Vagina (tissue), 2 donors: ENCODE results near the gene FLRT1. TPM values are rescaled to one million over a fixed set of nuclear protein-coding genes. Genes with fewer than 3 reads are reported as not detected.

Experiments
- DNase-seq, 2 donors: peaks; one replicate each; pipeline ENCODE4 v3.0.0-alpha.2; 2017; ENCODE audit errors: extremely low spot score in 2 of 2
- H3K27ac ChIP-seq: fragments of 200-600 bp; sonication (generic); one replicate; pipeline ENCODE4 v1.5.1; 2019
- H3K27me3 ChIP-seq: fragments of 200-600 bp; sonication (generic); one replicate; pipeline ENCODE4 v1.5.1; 2019
- H3K36me3 ChIP-seq, 2 donors: fragments of 200-600 bp; sonication (generic); one replicate each; pipeline ENCODE4 v1.5.1; 2017 to 2019
- H3K4me1 ChIP-seq: fragments of 200-600 bp; sonication (generic); one replicate; pipeline ENCODE4 v1.5.1; 2019
- H3K4me3 ChIP-seq, 2 donors: fragments of 200-600 bp; sonication (generic); 1 replicate in 1 of 2; 2 replicates in 1 of 2; pipeline ENCODE4 v1.5.1; 2016 to 2019
- H3K9me3 ChIP-seq: fragments of 200-600 bp; sonication (generic); one replicate; pipeline ENCODE4 v1.5.1; 2019
- POLR2A ChIP-seq, 2 donors: fragments of 450-650 bp; IDR thresholded peaks; one replicate each; pipeline ENCODE4 v1.6.1; 2017; ENCODE audit warnings: antibody characterized with exemption in 2 of 2, mild to moderate bottlenecking in 2 of 2, moderate library complexity in 2 of 2
- POLR2AphosphoS5 ChIP-seq, 2 donors: sonication (generic); formaldehyde crosslinking; IDR thresholded peaks; one replicate each; pipeline ENCODE4 v1.9.0; 2017; ENCODE audit warnings: antibody characterized with exemption in 2 of 2, mild to moderate bottlenecking in 2 of 2, low read depth in 1 of 2; ENCODE audit not compliant: insufficient read depth in 1 of 2
- intact Hi-C: fragments of 100-400 bp; cut with DNase I; formaldehyde crosslinking; loops from one replicate; pipeline ENCODE4 v1.15.1; 2023
- total RNA-seq: library from RNA; depleted of rRNA; stranded (reverse); fragments of >200 nt; gene quantifications from one replicate; pipeline ENCODE4 v1.2.3, GENCODE V29; 2016
- TF ChIP-seq, protein P1 (sequence below), 3 experiments: fragments of 450-650 bp in 2 of 3; fragments of 200-600 bp in 1 of 3; sonication (generic) in 1 of 3; IDR thresholded peaks; one replicate each; pipeline ENCODE4 v1.5.1; 2017 to 2019; ENCODE audit warnings: antibody characterized with exemption in 3 of 3, mild to moderate bottlenecking in 2 of 3, moderate library complexity in 2 of 3

Gene FLRT1
- total RNA-seq: 0.49 TPM

GRCh38 chr11:64035576-64035975 lies at the start of gene FLRT1:
FLRT1 (plus strand) TSS chr11:64035931; CDS start chr11:64116268, 80,337 bp downstream.
- DNase-seq: no peak
- no peaks in the 10 kb centered on the region for H3K27me3 ChIP-seq

DNA sequence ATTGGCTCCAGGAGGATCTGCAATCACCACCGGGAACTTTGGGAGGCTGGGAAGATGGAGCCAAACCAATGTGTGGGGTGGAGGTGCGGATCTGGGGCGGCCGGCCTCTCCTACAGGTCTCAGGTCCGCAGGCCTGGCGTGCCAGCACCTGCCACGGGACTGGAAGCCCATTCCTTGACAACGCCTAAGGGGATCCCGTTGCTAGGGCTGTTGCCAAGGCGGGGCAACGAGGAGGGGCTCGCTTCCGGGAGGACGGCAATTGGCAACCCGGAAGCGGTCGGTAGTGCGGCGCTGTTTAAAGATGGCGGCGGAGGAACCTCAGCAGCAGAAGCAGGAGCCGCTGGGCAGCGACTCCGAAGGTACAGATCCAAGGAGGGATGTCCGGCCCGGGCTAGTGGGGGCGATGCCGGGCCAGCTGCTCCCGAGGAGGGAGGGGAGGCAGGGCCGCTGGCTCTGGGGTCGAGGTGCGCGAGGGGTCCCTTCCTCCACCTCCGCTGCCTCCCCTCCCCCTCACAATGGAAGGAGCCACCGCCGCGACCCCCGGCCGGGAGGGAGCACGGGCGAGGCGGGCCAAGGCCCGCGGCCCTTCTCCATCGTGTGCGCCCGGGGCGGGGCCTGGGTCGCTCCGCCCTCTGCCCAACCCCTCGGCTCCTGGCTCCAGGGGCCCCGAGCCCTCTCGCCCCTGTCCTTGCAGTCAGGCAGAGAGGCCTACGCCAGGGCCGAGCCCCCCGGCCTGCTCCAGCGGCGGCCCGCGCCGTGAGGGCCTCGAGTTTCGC lies 49.4 kb upstream of the FLRT1 start, which contains the start of gene OTUB1:
OTUB1 (plus strand) TSS at position 283 of the 776 bp plus-strand sequence; CDS start at position 302, 19 bp downstream.
- H3K36me3 ChIP-seq: peaks cover 0 to 7% of the 10 kb centered on the region in 2 donors
- no peaks in the 10 kb centered on the region for H3K9me3 ChIP-seq
- intact Hi-C loops: no loop called here
- peak in 1 of 2 donors; percentile 16 for TF ChIP-seq POLR2A (IDR thresholded peaks at IDR 0.05)
- TF ChIP-seq, protein P1, sequence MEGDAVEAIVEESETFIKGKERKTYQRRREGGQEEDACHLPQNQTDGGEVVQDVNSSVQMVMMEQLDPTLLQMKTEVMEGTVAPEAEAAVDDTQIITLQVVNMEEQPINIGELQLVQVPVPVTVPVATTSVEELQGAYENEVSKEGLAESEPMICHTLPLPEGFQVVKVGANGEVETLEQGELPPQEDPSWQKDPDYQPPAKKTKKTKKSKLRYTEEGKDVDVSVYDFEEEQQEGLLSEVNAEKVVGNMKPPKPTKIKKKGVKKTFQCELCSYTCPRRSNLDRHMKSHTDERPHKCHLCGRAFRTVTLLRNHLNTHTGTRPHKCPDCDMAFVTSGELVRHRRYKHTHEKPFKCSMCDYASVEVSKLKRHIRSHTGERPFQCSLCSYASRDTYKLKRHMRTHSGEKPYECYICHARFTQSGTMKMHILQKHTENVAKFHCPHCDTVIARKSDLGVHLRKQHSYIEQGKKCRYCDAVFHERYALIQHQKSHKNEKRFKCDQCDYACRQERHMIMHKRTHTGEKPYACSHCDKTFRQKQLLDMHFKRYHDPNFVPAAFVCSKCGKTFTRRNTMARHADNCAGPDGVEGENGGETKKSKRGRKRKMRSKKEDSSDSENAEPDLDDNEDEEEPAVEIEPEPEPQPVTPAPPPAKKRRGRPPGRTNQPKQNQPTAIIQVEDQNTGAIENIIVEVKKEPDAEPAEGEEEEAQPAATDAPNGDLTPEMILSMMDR (IDR thresholded peaks at IDR 0.05): no peak
- peak; percentile 83 to 91 for TF ChIP-seq POLR2AphosphoS5 (IDR thresholded peaks at IDR 0.05; ENCODE audit: insufficient read depth in 1 of 2, low read depth in 1 of 2)
- peak within 1 kb of the TSS; percentile 73 to 95 for H3K4me3 ChIP-seq
- peak within 1 kb of the TSS; percentile 82 for H3K27ac ChIP-seq
- peaks cover 26% of the 10 kb centered on the region for H3K4me1 ChIP-seq
- no peaks in the 10 kb centered on the region for H3K27me3 ChIP-seq
- DNase-seq: peak in 1 of 2 donors; percentile 92

More at GRCh38 chr11:64035576-64035975, at the start of gene FLRT1:
- Histone ChIP-seq H3K4me3 (peak within 1 kb of the TSS; percentile 53 to 54), H3K9me3 (no peaks in the 10 kb centered on the region), H3K27ac (peak within 1 kb of the TSS; percentile 46), H3K4me1 (peaks cover 19% of the 10 kb centered on the region), H3K36me3 (no peaks in the 10 kb centered on the region)
- no peak for TF ChIP-seq POLR2AphosphoS5 (IDR thresholded peaks at IDR 0.05; ENCODE audit: insufficient read depth in 1 of 2, low read depth in 1 of 2)
- TF ChIP-seq, protein P1 (IDR thresholded peaks at IDR 0.05): no peak
- TF ChIP-seq POLR2A (IDR thresholded peaks at IDR 0.05): no peak
- intact Hi-C loops: no loop called here

- H3K9me3 ChIP-seq: no peaks in the 10 kb centered on the region
- TF ChIP-seq POLR2AphosphoS5 (IDR thresholded peaks at IDR 0.05; ENCODE audit: insufficient read depth in 1 of 2, low read depth in 1 of 2): no peak
- intact Hi-C loops: no loop called here
- peak in 1 of 2 donors; percentile 84 for DNase-seq
- peak overlapping the region; percentile 82 for H3K27ac ChIP-seq
- peaks cover 0 to 14% of the 10 kb centered on the region in 2 donors for H3K36me3 ChIP-seq
- H3K4me3 ChIP-seq: peak overlapping the region; percentile 73 to 95
- H3K27me3 ChIP-seq: no peaks in the 10 kb centered on the region
- peaks cover 26% of the 10 kb centered on the region for H3K4me1 ChIP-seq
Measured at GRCh38 chr11:63986932-63987513, 48.7 kb upstream of the FLRT1 start.

GRCh38 chr11:63991558-63991957 lies 44.2 kb upstream of the FLRT1 start:
- no peak for TF ChIP-seq POLR2A (IDR thresholded peaks at IDR 0.05)
- TF ChIP-seq, protein P1 (IDR thresholded peaks at IDR 0.05): no peak
- no peak for TF ChIP-seq POLR2AphosphoS5 (IDR thresholded peaks at IDR 0.05; ENCODE audit: insufficient read depth in 1 of 2, low read depth in 1 of 2)
- no peak for DNase-seq
- Histone ChIP-seq H3K27ac (no peak overlapping the region), H3K4me1 (peaks cover 18% of the 10 kb centered on the region), H3K9me3 (no peaks in the 10 kb centered on the region), H3K27me3 (no peaks in the 10 kb centered on the region), H3K4me3 (no peak overlapping the region), H3K36me3 (peaks cover 0 to 31% of the 10 kb centered on the region in 2 donors)
- intact Hi-C loops: no loop called here

DNA sequence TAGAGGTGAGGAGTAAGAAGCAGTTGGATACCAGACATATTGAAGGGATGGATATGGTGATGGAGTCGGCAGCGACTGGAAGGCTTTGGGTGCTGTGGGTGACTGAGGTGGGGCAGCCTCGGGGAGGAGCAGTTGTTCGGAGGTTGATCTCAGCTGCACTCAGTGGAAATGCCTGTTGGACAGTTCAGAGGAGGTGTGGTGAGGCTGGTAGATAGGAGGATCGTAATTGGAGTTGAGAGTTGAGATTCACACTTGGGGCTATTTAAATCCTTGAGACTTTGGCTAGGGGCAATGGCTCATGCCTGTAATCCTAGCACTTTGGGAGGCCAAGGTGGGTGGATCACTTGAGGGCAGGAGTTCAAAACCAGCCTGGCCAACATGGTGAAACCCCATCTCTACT lies 42.6 kb upstream of the FLRT1 start:
- TF ChIP-seq POLR2A (IDR thresholded peaks at IDR 0.05) (no peak), POLR2AphosphoS5 (IDR thresholded peaks at IDR 0.05; ENCODE audit: insufficient read depth in 1 of 2, low read depth in 1 of 2) (no peak)
- TF ChIP-seq, protein P1 (IDR thresholded peaks at IDR 0.05): no peak
- Histone ChIP-seq H3K9me3 (no peaks in the 10 kb centered on the region), H3K36me3 (peaks cover 0 to 46% of the 10 kb centered on the region in 2 donors)

More for the DNA sequence above, 42.6 kb upstream of the FLRT1 start:
- Histone ChIP-seq H3K4me3 (no peak overlapping the region), H3K27me3 (no peaks in the 10 kb centered on the region), H3K4me1 (peaks cover 3% of the 10 kb centered on the region), H3K27ac (no peak overlapping the region)
- no peak for DNase-seq
- intact Hi-C loops: no loop called here
